ENCODE measurements around the gene ZNF3. TPM values are rescaled to one million over a fixed set of nuclear protein-coding genes. Genes with fewer than 3 reads are reported as not detected.

Gene ZNF3
- total RNA-seq, 1 donor from 2014 or later = 39.6 TPM

DNA sequence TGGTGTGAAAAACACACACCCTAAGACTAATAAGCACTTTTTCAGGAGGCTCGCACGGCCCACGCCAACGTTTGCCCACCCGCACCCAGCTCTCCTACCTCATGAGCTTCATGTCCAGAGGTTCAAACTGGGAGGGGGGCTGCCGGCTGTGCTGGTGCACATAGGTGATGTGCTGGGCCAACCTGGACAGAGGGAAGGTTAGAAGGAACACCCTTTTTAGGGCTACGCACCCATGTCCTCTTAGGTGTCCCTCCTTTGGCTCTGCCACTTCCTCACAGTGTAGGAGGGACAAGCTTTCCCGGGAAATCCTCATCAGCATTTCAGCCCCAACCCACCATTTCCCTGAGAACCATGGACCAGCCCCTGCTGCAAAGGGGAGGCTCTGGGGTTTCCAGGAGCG lies 13.8 kb upstream of the ZNF3 start:
- Mint-ChIP-seq H3K27me3 (no peaks in the 10 kb centered on the region), H3K9me3 (no peaks in the 10 kb centered on the region), H3K4me1 (peaks cover 25% of the 10 kb centered on the region), H3K36me3 (ENCODE audit: low read depth) (peaks cover 98% of the 10 kb centered on the region), H3K27ac (no peak overlapping the region), H3K4me3 (no peak overlapping the region)
- ChIA-PET POLR2A (interaction anchor here (1.2 kb wide), 1 partner anchor 11 kb away, joined by 3 read pairs; no protein-coding TSS in a partner anchor), CTCF (no interaction called here)
- DNase-seq (no peak), ATAC-seq (ENCODE audit: low read depth) (no peak)
- intact Hi-C loops (cut with micrococcal nuclease) = no loop called here
- TF ChIP-seq, protein P1, sequence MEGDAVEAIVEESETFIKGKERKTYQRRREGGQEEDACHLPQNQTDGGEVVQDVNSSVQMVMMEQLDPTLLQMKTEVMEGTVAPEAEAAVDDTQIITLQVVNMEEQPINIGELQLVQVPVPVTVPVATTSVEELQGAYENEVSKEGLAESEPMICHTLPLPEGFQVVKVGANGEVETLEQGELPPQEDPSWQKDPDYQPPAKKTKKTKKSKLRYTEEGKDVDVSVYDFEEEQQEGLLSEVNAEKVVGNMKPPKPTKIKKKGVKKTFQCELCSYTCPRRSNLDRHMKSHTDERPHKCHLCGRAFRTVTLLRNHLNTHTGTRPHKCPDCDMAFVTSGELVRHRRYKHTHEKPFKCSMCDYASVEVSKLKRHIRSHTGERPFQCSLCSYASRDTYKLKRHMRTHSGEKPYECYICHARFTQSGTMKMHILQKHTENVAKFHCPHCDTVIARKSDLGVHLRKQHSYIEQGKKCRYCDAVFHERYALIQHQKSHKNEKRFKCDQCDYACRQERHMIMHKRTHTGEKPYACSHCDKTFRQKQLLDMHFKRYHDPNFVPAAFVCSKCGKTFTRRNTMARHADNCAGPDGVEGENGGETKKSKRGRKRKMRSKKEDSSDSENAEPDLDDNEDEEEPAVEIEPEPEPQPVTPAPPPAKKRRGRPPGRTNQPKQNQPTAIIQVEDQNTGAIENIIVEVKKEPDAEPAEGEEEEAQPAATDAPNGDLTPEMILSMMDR (IDR thresholded peaks at IDR 0.05) = no peak

DNA sequence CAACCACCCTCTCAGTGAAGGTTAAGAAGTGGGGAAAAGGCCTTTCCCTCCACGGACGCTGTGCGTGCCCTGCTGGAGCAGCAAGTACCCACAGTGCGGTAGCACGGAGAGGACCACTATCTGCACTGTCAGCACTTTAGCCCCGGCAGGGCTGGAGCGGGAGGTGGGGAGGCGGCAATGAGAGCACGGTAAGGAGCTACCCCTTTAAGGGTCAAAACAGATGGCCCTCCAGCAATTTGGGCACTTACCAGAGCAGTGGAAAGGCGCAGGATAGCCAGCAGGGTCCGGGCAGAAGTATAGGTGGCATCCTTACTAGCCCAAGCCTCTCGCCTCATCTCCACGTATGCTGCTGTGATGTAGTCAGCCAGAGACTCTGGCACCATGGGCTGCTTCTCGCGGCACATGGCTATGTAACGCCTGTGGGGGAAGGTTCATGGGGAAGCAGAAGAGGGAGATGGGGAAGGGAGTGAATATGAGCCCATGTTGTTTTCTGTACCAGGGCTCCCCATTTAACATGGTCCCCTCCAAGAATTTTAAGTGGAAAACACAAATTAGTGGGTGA lies 12.5 kb upstream of the ZNF3 start:
- intact Hi-C loops (cut with micrococcal nuclease) = no loop called here
- DNase-seq (no peak), ATAC-seq (ENCODE audit: low read depth) (no peak)
- Mint-ChIP-seq H3K9me3 (no peaks in the 10 kb centered on the region), H3K36me3 (ENCODE audit: low read depth) (peaks cover 93% of the 10 kb centered on the region), H3K4me1 (peaks cover 20% of the 10 kb centered on the region), H3K27ac (no peak overlapping the region), H3K4me3 (no peak overlapping the region), H3K27me3 (no peaks in the 10 kb centered on the region)
- TF ChIP-seq, protein P1 (IDR thresholded peaks at IDR 0.05) = no peak
- ChIA-PET CTCF (no interaction called here), POLR2A (interaction anchor here (0.6 kb wide), 1 partner anchor 351 kb away, joined by 3 read pairs; no protein-coding TSS in a partner anchor)

DNA sequence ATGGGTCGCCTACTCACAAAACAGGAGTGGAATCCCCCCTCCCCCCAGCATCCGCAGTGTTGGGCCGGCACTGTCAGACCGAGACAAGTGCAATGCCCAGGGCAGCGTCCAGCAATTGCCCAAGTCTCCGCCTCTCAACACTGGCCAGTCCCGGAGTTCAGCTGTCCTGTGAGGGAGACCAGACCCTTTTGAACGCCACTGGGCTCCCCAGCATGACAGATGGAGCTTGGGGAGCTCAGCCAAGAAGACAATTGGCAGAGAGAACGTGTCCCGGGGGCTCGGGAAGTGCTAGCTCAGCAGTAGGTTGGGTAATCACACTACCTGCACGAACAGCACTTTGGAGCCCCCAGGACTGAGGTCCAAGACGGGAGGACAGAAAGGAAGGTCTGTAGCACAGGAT lies 12.0 kb upstream of the ZNF3 start:
- DNase-seq (no peak), ATAC-seq (ENCODE audit: low read depth) (no peak)
- peaks cover 90% of the 10 kb centered on the region for H3K36me3 Mint-ChIP-seq (ENCODE audit: low read depth)
- H3K4me1 Mint-ChIP-seq = peaks cover 15% of the 10 kb centered on the region
- no peak overlapping the region for H3K4me3 Mint-ChIP-seq
- POLR2A ChIA-PET = interaction anchor here (0.5 to 0.6 kb wide), 2 partner anchors 52 to 352 kb away, joined by 3 read pairs; no protein-coding TSS in a partner anchor
- H3K27me3 Mint-ChIP-seq = no peaks in the 10 kb centered on the region
- CTCF ChIA-PET = no interaction called here
- H3K27ac Mint-ChIP-seq = no peak overlapping the region
- TF ChIP-seq, protein P1 (IDR thresholded peaks at IDR 0.05) = no peak
- intact Hi-C loops (cut with micrococcal nuclease) = no loop called here
- H3K9me3 Mint-ChIP-seq = no peaks in the 10 kb centered on the region

GRCh38 chr7:100093054-100093453 lies 11.5 kb upstream of the ZNF3 start:
- Mint-ChIP-seq H3K36me3 (ENCODE audit: low read depth) (peaks cover 86% of the 10 kb centered on the region), H3K27me3 (no peaks in the 10 kb centered on the region), H3K4me3 (no peak overlapping the region), H3K9me3 (no peaks in the 10 kb centered on the region), H3K4me1 (peaks cover 13% of the 10 kb centered on the region), H3K27ac (no peak overlapping the region)
- intact Hi-C loops (cut with micrococcal nuclease) = no loop called here
- ChIA-PET POLR2A (interaction anchor here (0.5 to 1.0 kb wide), 2 partner anchors 28 to 51 kb away, joined by 3 to 4 read pairs; no protein-coding TSS in a partner anchor), CTCF (no interaction called here)
- TF ChIP-seq, protein P1 (IDR thresholded peaks at IDR 0.05) = no peak
- DNase-seq (no peak), ATAC-seq (ENCODE audit: low read depth) (no peak)

- H3K36me3 Mint-ChIP-seq (ENCODE audit: low read depth) = peaks cover 73% of the 10 kb centered on the region
- POLR2A ChIA-PET = interaction anchor here (0.7 to 1.1 kb wide), 3 partner anchors 9 to 29 kb away, joined by 4 read pairs; partner anchors contain the start of genes AP4M1 and MCM7
- intact Hi-C loops (cut with micrococcal nuclease) = no loop called here
- TF ChIP-seq, protein P1 (IDR thresholded peaks at IDR 0.05) = no peak
- peaks cover 18% of the 10 kb centered on the region for H3K4me1 Mint-ChIP-seq
- DNase-seq (no peak), ATAC-seq (ENCODE audit: low read depth) (no peak)
- no peaks in the 10 kb centered on the region for H3K9me3 Mint-ChIP-seq
- CTCF ChIA-PET = no interaction called here
- no peak overlapping the region for H3K27ac Mint-ChIP-seq
- no peak overlapping the region for H3K4me3 Mint-ChIP-seq
- H3K27me3 Mint-ChIP-seq = no peaks in the 10 kb centered on the region
These were observed 10.1 kb upstream of the ZNF3 start for GRCh38 chr7:100091411-100092181.

Data from activated B cell treated with CpG ODN at 0.5 μM for 24 hours (primary cell).